Hematopoietic multipotent progenitor cell treated with erythropoietin and hydrocortisone succinate and interleukin-3 and kit ligand, for 8 days (in vitro differentiated cells): Measurements from ENCODE around the gene PYGB.
"Not testable (repeated sequence)": the region's sequence is repeated elsewhere in the genome, so short reads cannot be mapped to it uniquely, and the experiment has no call there.

Experiments used
- DNase-seq: peaks from one replicate; pipeline ENCODE4 v3.0.0-alpha.2; 2015

The PYGB gene

DNA sequence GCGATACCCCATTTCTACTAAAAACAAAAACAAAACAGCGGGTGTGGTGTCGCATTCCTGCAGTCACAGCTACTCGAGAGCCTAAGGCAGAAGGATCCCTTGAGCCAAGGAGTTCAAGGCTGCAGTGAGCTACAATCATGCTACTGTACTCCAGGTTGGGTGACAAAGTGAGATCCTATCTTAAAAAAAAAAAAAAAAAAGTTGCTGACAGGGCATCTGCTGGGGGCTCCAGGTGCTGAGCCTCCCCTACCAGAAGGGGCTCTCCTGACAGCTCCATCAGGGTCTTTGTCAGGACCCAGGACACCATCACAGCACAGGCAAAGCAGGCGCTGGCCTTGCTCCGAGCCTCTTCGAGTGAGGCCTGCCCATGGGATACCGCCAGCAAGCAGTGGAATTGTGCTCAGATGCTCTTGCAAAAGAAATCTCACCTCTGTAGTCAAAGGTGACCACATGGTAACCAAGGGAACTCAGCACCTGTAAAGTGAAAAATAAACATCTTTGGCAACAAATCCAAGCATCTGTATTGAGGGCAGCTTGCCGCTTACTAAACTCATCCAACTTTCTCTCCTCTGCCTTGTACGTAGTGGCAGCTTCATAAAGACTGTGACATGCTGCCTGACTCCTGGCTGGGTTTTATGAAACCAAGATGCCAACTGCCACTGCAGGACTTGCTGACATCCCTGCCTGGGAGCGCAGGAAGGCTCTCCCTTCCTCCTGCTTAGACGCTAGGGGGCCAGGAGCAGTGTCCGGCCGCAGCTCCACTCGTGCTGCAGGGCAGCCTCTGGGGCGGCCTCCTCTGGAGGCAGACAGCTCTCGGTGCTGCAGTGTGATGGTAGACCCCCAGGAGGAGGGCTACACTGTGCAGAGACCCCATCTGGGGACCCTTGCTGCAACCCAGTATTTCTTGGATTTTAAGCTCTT, 66.9 kb downstream of the PYGB start:
- no peak for DNase-seq

GRCh38 chr20:25315418-25316210, 67.7 kb downstream of the PYGB start:
- no peak for DNase-seq

- DNase-seq: no peak
Observed at GRCh38 chr20:25316506-25317190, 68.8 kb downstream of the PYGB start.

DNA sequence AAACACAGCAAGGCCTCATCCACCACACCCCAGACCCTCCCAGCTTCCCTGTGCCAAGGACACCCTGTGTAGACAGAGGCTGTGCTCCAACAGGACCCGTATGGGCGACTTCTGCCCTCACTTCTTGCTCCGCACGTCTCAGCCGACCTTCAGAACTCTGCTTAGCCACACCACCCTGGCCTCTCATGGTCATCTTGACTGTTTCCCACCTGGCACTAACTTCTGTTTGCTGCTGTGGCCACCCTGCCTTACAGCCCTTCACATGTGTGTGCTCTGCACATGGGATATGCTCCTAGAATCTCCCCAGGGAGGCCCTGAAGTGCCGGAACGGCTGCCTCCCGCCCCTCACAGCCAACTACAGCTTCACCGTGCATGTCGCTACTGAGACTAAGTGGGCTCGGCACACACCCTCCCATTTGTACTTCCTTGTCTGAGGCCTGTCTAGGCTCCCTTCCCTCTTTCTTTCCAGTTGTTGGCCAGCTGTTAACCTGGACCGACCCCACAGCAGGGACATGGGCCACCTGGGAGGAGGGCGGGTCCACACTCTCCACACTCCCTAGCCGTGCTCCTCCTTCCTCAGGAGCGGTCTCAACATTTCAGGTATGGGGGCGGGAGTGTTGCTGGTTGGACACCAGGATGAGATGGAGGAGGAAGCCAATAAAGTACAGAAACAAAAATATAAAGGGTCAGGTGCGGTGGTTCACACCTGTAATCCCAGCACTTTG, 69.6 kb downstream of the PYGB start:
- DNase-seq: no peak

- DNase-seq: no peak
Observed at GRCh38 chr20:25318471-25319240, 70.8 kb downstream of the PYGB start.

GRCh38 chr20:25319241-25320034, 71.6 kb downstream of the PYGB start:
- no peak for DNase-seq

- no peak for DNase-seq
Observed at GRCh38 chr20:25320035-25320800, 72.3 kb downstream of the PYGB start.

DNA sequence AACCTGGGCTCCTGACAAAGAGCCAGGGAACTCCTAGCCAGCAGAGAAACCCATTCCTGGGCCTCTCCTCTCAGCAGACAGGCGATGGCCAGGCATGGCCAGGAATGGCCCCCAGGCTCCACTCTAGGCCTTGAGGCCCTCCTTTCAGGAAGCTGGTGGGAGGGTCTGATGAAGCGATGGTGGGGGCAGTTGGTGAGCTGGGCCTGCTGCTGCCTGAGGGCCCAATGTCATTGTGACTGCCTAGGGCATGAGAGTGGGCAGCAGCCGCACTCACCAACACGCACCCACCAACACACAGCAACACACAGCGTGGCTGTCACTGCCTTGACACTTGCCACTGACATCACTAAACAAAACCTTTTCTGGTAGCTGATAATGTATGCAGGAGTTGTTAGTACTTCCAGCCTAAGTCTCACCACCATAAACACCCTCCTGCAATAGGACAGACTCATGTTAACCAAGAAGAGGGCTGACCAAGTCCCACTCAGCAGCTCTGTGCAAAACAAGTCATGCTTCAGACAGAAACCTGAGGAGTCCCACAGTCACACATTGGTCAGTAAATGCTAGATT, 73.5 kb downstream of the PYGB start:
- DNase-seq: no peak

- no peak for DNase-seq
Observed at GRCh38 chr20:25321991-25322390, 74.1 kb downstream of the PYGB start.

GRCh38 chr20:25323496-25324246, 75.8 kb downstream of the PYGB start:
- no peak for DNase-seq

DNA sequence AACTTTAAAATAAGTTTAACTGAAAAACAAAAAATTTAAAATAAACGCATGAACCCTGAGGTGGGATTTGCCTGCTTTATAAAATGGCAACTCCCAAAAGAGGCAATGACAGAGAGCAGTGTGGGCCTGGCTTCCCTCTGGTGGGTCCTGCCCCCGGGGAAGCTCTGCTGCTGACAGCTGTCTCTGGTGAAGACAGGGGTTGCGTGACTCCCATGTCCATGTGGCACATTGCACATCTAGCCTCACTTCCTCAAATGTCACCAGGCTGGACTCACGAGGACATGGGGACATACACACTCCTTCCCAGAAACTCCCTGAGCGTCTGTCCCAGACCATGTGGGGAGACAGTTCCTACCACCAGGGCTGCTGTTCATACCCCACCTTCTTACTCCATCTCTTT, 76.5 kb downstream of the PYGB start:
- DNase-seq: no peak

- no peak for DNase-seq
Observed at GRCh38 chr20:25325073-25325472, 77.2 kb downstream of the PYGB start.

DNA sequence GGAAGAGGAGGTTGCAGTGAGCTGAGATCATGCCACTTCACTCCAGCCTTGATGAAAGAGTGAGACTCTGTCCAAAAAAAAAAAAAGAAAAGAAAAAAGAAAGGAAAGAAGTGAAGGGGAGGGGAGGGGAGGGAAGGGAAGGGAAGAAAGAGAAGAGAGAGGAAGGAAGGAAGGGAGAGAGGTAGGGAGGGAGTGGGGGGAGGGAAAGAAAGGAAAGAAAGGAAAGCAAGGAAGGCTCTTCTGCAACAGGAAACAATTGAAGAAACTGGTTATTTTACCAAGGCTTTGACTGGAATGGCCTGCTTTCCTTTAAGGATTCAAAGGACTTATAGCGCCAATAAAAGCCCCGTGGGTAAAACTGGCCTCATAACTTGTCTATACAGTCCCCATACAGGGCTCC, 78.1 kb downstream of the PYGB start:
- DNase-seq: no peak

DNA sequence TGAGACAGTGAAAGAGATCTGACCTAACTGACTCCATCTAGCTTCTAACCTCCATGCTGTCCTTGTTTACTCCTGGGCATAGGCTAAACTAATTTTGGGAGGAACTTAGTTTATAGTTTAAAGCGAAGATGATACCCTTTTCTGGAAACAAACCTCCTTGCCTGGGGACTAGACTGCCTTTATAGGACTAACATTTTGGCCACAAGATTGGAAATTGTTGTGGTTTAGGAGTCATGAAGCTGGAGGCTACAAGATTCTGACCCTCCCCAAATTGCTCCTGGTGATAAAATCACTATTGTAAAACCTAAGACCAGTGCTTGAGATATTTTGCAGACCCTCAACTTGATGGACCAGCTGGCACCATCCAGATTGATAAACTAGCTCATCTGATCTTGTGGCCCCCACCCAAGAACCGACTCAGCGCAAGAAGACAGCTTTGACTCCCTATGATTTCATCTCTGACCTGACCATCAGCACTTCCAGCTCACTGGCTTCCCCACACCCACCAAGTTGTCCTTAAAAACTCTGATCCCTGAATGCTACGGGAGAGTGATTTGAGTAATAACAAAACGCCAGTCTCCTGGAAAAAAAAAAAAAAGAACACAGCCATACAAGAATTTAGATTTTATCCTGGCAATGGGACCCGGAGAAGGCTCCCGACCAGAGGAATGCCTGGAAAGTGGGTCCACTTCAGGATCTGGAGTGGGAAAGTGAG, 79.8 kb downstream of the PYGB start:
- no peak for DNase-seq

DNA sequence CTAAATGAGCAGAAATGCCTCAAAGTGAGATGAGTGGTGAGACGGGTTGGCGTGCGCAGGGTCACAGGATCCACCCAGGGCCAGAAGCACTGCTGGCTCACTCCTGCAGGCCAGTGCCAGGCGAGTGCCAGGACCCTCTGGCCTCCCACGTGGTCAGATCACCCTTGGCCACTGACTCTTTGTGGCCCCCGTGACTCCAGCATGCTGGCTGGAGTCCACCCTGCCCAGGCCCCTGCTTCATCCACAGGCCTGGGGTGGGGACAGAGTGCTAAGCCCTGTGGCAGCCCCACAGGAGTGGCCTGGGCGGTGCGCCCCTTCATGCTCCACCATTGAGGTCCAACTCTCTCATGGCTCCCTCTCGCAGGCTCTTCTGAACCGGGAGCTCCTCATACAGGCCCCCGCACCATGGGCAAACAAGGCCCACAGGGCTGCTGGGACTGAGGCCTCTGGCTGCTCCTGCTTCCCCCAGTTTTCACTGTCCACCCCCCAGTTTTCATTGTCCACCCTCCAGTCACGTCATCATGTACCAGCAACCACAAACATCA, 81.1 kb downstream of the PYGB start:
- no peak for DNase-seq

- DNase-seq: not testable (repeated sequence)
Observed at GRCh38 chr20:25334972-25335371, 87.1 kb downstream of the PYGB start.

DNA sequence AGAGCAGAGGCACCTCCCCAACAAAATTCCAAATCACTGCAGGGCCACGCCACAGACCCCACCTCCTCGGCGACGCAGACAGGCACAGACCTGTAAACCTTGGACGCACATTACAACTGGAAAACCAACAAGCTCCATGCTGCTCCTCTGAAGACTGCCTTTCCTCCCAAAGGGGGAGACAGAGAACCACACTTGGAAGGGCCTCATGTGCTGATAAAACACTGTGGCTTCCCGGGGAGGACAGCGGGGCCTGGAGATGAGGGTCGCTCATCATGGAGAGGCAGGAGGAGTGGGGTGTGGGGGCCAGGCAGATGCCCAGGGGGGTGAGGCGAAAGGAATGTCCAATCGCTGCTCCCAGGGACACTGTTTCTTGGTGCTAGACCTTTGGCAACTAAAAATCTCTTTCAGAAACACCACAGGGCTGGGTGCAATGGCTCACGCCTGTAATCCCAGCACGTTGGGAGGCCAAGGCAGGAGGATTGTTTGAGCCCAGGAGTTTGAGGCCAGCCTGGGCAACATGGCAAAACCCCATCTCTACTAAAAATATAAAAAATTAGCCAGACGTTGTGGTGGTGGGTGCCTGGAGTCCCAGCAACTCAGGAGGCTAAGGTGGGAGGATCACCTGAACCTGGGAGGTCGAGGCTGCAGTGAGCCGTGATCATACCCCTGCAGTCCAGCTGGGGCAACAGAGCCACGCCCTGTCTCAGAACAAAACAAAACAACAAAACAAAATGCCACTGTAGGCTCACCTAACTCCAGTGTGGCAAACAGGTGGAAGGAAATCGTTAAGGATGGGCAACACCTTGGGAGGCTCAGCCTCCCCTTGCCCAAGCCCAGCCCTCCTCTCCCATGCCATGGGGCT, 88.9 kb downstream of the PYGB start:
- DNase-seq: peak; percentile 46
